Chondrocyte (in vitro differentiated cells): ENCODE results near the gene CORO2A. TPM values are rescaled to one million over a fixed set of nuclear protein-coding genes. Genes with fewer than 3 reads are reported as not detected.
A peak's percentile ranks its signal among the peaks of the same experiment; 100 is the strongest.

Experiments used
- DNase-seq: peaks from one replicate; pipeline ENCODE4 v3.0.0; 2021; ENCODE audit warnings: mixed read lengths, low spot score
- H3K27ac Mint-ChIP-seq: one replicate; pipeline ENCODE4 v1.8.0; 2021; ENCODE audit warnings: mild to moderate bottlenecking, moderate library complexity, mixed read lengths; ENCODE audit not compliant: unreplicated experiment
- H3K27me3 Mint-ChIP-seq: 2 replicates; pipeline ENCODE4 v1.8.0; 2021; ENCODE audit warnings: low read depth, mixed read lengths
- H3K36me3 Mint-ChIP-seq: 2 replicates; pipeline ENCODE4 v1.8.0; 2021; ENCODE audit warnings: low read depth, mixed read lengths
- H3K4me1 Mint-ChIP-seq: 2 replicates; pipeline ENCODE4 v1.8.0; 2021; ENCODE audit warnings: low read depth, mild to moderate bottlenecking, mixed read lengths
- H3K4me3 Mint-ChIP-seq: one replicate; pipeline ENCODE4 v1.8.0; 2021; ENCODE audit warnings: mild to moderate bottlenecking, moderate library complexity, mixed read lengths; ENCODE audit not compliant: unreplicated experiment
- H3K9me3 Mint-ChIP-seq: 2 replicates; pipeline ENCODE4 v1.8.0; 2021; ENCODE audit warnings: low read depth, mixed read lengths
- CTCF ChIP-seq: fragments of 200-600 bp; sonication (generic); IDR thresholded peaks from 2 replicates; pipeline ENCODE4 v1.5.0; 2021; ENCODE audit warnings: antibody characterized with exemption, mild to moderate bottlenecking, moderate library complexity
- total RNA-seq: library from RNA; stranded (reverse); gene quantifications from 3 replicates; pipeline ENCODE4 v1.2.1, GENCODE V29; 2021

Gene CORO2A
- total RNA-seq, 1 donor from 2014 or later = 10.2 TPM

GRCh38 chr9:98193336-98193944, 1.0 kb upstream of the CORO2A start:
- no peaks in the 10 kb centered on the region for H3K27me3 Mint-ChIP-seq
- peaks cover 21% of the 10 kb centered on the region for H3K4me1 Mint-ChIP-seq
- H3K27ac Mint-ChIP-seq = peak overlapping the region; percentile 71
- peak; percentile 31 for TF ChIP-seq CTCF
- H3K9me3 Mint-ChIP-seq = no peaks in the 10 kb centered on the region
- no peaks in the 10 kb centered on the region for H3K36me3 Mint-ChIP-seq
- H3K4me3 Mint-ChIP-seq = peak overlapping the region; percentile 83
- DNase-seq = no peak

DNA sequence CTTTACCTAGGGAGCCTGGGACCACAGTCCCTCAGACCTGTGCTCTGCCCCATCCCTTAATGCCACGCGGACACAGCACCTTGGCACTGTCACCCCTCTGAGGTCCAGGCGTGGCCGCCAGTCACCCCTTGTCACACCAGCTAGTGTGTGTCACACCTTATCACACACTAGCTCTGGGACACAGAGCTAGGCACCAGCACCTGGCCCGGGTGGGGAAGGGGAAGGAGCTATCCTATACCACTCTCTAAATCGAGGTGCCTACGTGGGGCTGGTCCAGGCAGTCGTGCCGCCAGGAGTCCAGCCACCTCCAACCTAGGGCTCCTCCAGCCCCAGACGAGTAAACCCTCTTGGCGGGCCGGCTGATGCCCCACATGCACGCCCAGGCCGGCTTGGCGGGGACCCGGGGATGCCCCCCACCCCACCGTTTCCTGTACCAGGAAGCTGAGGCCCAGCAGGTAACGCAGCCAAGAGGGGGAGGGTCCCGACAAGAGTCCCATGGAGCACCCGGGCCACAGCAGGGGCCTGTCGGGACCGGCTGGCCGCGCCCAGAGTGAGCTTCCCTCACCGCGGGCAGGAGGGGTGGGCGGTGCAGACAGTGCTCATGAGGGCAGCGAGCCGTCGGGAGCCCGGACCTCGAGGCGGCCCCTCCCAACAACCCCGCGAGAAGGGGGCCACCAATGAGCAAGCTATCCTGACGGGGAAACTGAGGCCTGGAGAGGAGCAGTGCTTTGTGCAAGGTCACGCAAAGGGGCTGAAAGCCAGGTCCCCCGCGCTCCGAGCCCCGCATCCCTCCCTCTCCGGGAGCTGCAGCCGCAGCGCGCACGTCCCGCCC, 550 bp downstream of the CORO2A start:
- no peak overlapping the region for H3K27ac Mint-ChIP-seq
- no peaks in the 10 kb centered on the region for H3K27me3 Mint-ChIP-seq

GRCh38 chr9:98191181-98191608, 1.2 kb downstream of the CORO2A start:
- peaks cover 28% of the 10 kb centered on the region for H3K4me1 Mint-ChIP-seq
- H3K4me3 Mint-ChIP-seq = peak overlapping the region; percentile 69
- no peak overlapping the region for H3K27ac Mint-ChIP-seq
- peak; percentile 51 for DNase-seq
- no peak for TF ChIP-seq CTCF
- H3K9me3 Mint-ChIP-seq = no peaks in the 10 kb centered on the region
- no peaks in the 10 kb centered on the region for H3K27me3 Mint-ChIP-seq
- no peaks in the 10 kb centered on the region for H3K36me3 Mint-ChIP-seq

More for the DNA sequence above, 550 bp downstream of the CORO2A start:
- peak; percentile 90 for DNase-seq
- Mint-ChIP-seq H3K36me3 (no peaks in the 10 kb centered on the region), H3K4me3 (peak overlapping the region; percentile 69), H3K9me3 (no peaks in the 10 kb centered on the region), H3K4me1 (peaks cover 27% of the 10 kb centered on the region)
- TF ChIP-seq CTCF = no peak

DNA sequence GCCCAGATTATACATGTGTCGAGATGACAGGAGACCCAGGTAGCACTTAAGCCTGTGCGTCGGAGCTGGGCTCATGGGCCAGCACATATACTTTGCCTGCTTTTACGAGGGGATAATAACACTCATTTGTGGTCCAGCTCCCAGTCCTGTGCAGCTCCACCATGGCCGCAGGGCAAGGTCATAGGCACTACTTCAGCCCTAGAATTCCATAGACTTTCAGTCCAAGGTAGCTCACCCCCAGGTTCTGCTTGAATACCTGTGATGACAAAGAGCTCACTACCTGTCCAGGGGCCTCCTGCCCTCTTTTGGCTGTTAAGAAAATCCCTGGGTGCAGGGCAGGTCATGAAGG, 1.7 kb downstream of the CORO2A start:
- DNase-seq = peak; percentile 36
- TF ChIP-seq CTCF = no peak
- Mint-ChIP-seq H3K4me1 (peaks cover 33% of the 10 kb centered on the region), H3K4me3 (no peak overlapping the region), H3K27ac (no peak overlapping the region), H3K27me3 (no peaks in the 10 kb centered on the region), H3K36me3 (no peaks in the 10 kb centered on the region), H3K9me3 (no peaks in the 10 kb centered on the region)

DNA sequence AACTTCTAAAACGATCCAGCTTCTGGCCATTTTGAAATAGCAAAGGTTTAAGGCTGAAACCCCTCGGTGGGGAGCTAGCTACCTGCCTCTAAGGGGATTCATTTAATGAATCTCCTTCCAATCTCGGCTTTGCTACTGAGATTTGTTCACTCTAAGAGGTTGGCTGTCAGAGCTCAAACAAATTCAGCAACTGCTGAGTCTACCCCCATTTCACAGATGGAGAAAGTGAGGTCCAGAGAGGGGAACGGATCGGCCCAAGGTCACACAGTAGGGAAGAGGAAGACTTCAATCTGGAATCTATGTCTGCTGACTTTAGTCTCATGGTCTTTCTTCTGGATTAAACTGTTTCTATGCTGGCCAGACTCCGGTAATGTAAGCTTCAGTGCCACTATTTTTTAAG, 3.0 kb downstream of the CORO2A start:
- Mint-ChIP-seq H3K4me1 (peaks cover 46% of the 10 kb centered on the region), H3K9me3 (no peaks in the 10 kb centered on the region), H3K27me3 (no peaks in the 10 kb centered on the region), H3K4me3 (no peak overlapping the region), H3K27ac (no peak overlapping the region), H3K36me3 (no peaks in the 10 kb centered on the region)
- TF ChIP-seq CTCF = no peak
- peak; percentile 7 for DNase-seq
